Spleen (tissue), 11 donors: ENCODE results near the gene LST1. TPM values are rescaled to one million over a fixed set of nuclear protein-coding genes. Genes with fewer than 3 reads are reported as not detected.

Experiments used
- DNase-seq: peaks from one replicate; pipeline ENCODE4 v3.0.0-alpha.2; 2020
- H3K27ac ChIP-seq, 8 donors: fragments of 200-600 bp; sonication (generic) in 7 of 8; 1 replicate in 4 of 8; 2 replicates in 4 of 8; pipeline versions ENCODE4 v1.5.0 to v1.8.0; 2016 to 2021; ENCODE audit warnings: inconsistent platforms in 4 of 8, mild to moderate bottlenecking in 4 of 8, moderate library complexity in 1 of 8
- H3K27me3 ChIP-seq, 7 donors: fragments of 200-600 bp; sonication (generic) in 6 of 7; replicated peaks in 1 of 7; 1 replicate in 4 of 7; 2 replicates in 3 of 7; pipeline versions ENCODE4 v1.5.0 to v1.8.0; 2016 to 2021; ENCODE audit warnings: inconsistent platforms in 3 of 7, mild to moderate bottlenecking in 1 of 7
- H3K36me3 ChIP-seq, 6 donors: fragments of 200-600 bp; sonication (generic) in 5 of 6; 1 replicate in 4 of 6; 2 replicates in 2 of 6; pipeline versions ENCODE4 v1.5.0 to v1.8.0; 2016 to 2021; ENCODE audit warnings: inconsistent platforms in 2 of 6
- H3K4me1 ChIP-seq, 6 donors: fragments of 200-600 bp; sonication (generic) in 5 of 6; 1 replicate in 3 of 6; 2 replicates in 3 of 6; pipeline versions ENCODE4 v1.5.0 to v1.8.0; 2016 to 2021; ENCODE audit warnings: inconsistent platforms in 3 of 6
- H3K4me3 ChIP-seq, 8 donors: fragments of 200-600 bp; sonication (generic) in 7 of 8; 1 replicate in 4 of 8; 2 replicates in 4 of 8; pipeline versions ENCODE4 v1.5.0 to v1.8.0; 2016 to 2021; ENCODE audit warnings: inconsistent platforms in 4 of 8, mild to moderate bottlenecking in 4 of 8, moderate library complexity in 2 of 8
- H3K9me3 ChIP-seq, 8 donors: fragments of 200-600 bp; sonication (generic) in 7 of 8; 1 replicate in 4 of 8; 2 replicates in 4 of 8; pipeline versions ENCODE4 v1.5.0 to v1.8.0; 2016 to 2021; ENCODE audit warnings: inconsistent platforms in 4 of 8
- CTCF ChIP-seq, 11 experiments: fragments of 200-600 bp in 7 of 11; fragments of 450-650 bp in 4 of 11; sonication (generic) in 4 of 11; IDR thresholded peaks in 8 of 11; conservative IDR thresholded peaks in 3 of 11; 1 replicate in 7 of 11; 2 replicates in 4 of 11; pipeline versions ENCODE4 v1.4.0 to v1.8.0; 2016 to 2021; ENCODE audit warnings: antibody characterized with exemption in 11 of 11, inconsistent platforms in 4 of 11, mild to moderate bottlenecking in 1 of 11
- POLR2A ChIP-seq, 3 donors: fragments of 450-650 bp; IDR thresholded peaks; one replicate each; pipeline ENCODE4 v1.5.1; 2017; ENCODE audit warnings: antibody characterized with exemption in 3 of 3, mild to moderate bottlenecking in 1 of 3
- POLR2AphosphoS5 ChIP-seq, 3 donors: sonication (generic); formaldehyde crosslinking; IDR thresholded peaks; one replicate each; pipeline ENCODE4 v1.5.1; 2017; ENCODE audit warnings: antibody characterized with exemption in 3 of 3
- WGBS, 5 donors: extraction: QIAGEN DNeasy Blood & Tissue Kit in 3 of 5; methylation state at CpG; one replicate each; pipeline versions ENCODE4 v1.1.5 to v1.1.7; 2013 to 2018; 5-methylcytosine and 5-hydroxymethylcytosine counted together
- intact Hi-C: fragments of 100-400 bp; cut with DNase I; formaldehyde crosslinking; loops from one replicate; pipeline ENCODE4 v1.15.0; 2023; ENCODE audit warnings: low total_unique reads
- polyA plus RNA-seq, 3 donors: library from polyadenylated mRNA; stranded (reverse); fragments of 200-250 nt; gene quantifications; one replicate each; pipeline ENCODE4 v1.2.1, GENCODE V29; 2013
- total RNA-seq, 7 donors: library from RNA; depleted of rRNA in 3 of 7; stranded (reverse); fragments of >200 nt in 3 of 7; fragmentation: NEBNext Ultra II Directional in 4 of 7; extraction: Animal tissue kit (Norgen Biotek cat#: 25700) in 4 of 7; gene quantifications; one replicate each; pipeline versions ENCODE4 v1.1.0 to v1.2.1, GENCODE V29; 2016 to 2021
- donor health status: healthy with polysubstance abuse.
- donor health status: DM: no; HTN: no; CAD: no; lungs with moderate emphysema.
- donor health status: DM: no; HTN: no; CAD: no.
- donor health status: Bipolar disorder and iron deficiency.
- donor health status: healthy.
- donor health status: DM: no; HTN: no; CAD: no.
- donor health status: DM: yes; HTN: yes; CAD: no.

The LST1 gene
- total and polyA plus RNA-seq, 10 donors, result 128 to 268 (median 208) TPM

DNA sequence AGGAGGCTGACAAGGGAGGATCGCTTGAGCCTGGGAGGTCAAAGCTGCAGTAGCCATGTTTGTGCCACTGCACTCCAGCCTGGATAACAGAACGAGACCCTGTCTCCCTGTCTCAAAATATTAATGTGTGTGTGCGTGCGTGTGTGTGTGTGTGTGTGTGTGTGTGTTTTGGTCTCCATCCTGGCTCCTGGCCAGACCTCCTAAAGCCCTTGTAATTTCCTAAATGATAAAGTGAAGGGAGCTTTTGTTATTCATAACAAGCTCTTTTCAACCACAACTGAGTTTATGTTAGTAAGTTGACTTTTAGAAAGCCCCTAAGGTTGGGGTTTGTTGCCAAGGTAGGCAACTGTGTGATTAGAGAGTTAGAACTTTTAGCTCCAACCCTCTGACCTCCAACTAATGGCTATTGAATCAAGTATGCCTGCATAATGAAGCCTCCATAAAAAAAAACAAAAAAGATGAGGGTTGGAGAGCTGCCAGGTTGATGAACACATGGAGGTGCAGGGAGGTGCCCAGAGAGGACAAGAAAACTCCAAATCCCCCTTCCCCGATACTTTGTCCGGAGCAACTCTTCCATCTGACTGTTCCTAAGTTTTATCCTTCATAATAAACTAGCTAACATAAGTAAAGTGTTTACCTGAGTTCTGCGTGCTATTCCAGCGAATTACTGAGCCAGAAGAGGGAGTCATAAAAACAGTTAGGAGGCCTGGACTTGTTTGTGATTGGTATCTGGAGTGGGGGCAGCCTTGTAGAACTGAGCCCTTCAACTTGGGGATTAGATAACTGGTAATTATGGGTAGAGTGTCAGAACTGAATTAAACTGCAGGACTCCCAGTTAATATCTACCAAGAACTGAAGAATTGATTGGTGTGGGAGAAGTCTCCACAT lies 23.7 kb downstream of the LST1 start:
- Histone ChIP-seq H3K9me3 (no peaks in the 10 kb centered on the region), H3K36me3 (no peaks in the 10 kb centered on the region), H3K4me3 (no peak overlapping the region), H3K27ac (no peak overlapping the region), H3K4me1 (peaks cover 0 to 14% (median 11%) of the 10 kb centered on the region in 6 donors), H3K27me3 (no peaks in the 10 kb centered on the region)
- WGBS, 5 donors, result 76 to 81% (median 77%) methylated on average over 8 of the region's 8 CpGs
- TF ChIP-seq CTCF (IDR thresholded peaks at IDR 0.05 in 8 of 11, conservative IDR thresholded peaks at IDR 0.05 in 3 of 11) (no peak), POLR2A (IDR thresholded peaks at IDR 0.05) (no peak), POLR2AphosphoS5 (IDR thresholded peaks at IDR 0.05) (no peak)
- intact Hi-C loops, result no loop called here
- no peak for DNase-seq

DNA sequence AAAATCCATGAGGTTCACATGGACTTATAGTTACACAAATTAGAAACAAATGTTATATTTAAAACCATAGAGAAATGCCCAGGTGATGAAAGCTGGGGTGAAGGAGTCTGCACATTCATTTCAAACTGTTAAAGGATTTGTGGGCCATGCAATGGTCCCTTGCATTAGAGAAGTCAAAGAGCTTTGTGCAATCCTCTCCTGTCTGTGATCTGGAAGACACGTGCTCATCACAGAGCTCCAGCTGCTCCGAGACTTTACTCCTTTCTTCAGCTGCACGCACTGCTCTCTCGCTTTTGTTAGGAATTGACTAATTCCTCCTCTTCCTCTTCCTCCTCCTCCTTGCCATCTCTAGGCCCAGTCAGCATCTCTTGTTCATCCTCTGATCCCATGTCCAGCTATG lies 24.9 kb downstream of the LST1 start:
- intact Hi-C loops, result no loop called here
- Histone ChIP-seq H3K27ac (no peak overlapping the region), H3K9me3 (no peaks in the 10 kb centered on the region), H3K36me3 (no peaks in the 10 kb centered on the region), H3K4me3 (no peak overlapping the region), H3K27me3 (no peaks in the 10 kb centered on the region), H3K4me1 (peaks cover 0 to 26% (median 23%) of the 10 kb centered on the region in 6 donors)
- 56 to 82% (median 64%) methylated on average over 4 of the region's 4 CpGs for WGBS, 5 donors
- TF ChIP-seq POLR2AphosphoS5 (IDR thresholded peaks at IDR 0.05) (no peak), CTCF (IDR thresholded peaks at IDR 0.05 in 8 of 11, conservative IDR thresholded peaks at IDR 0.05 in 3 of 11) (no peak), POLR2A (IDR thresholded peaks at IDR 0.05) (no peak)
- DNase-seq, result no peak

GRCh38 chr6:31614075-31614619 lies 28.1 kb downstream of the LST1 start:
- no peak for DNase-seq

More at GRCh38 chr6:31614075-31614619, 28.1 kb downstream of the LST1 start:
- H3K9me3 ChIP-seq, result no peaks in the 10 kb centered on the region
- H3K4me1 ChIP-seq, result peaks cover 0 to 48% (median 29%) of the 10 kb centered on the region in 6 donors
- TF ChIP-seq CTCF (IDR thresholded peaks at IDR 0.05 in 8 of 11, conservative IDR thresholded peaks at IDR 0.05 in 3 of 11), result no peak
- no peak for TF ChIP-seq POLR2A (IDR thresholded peaks at IDR 0.05)
- TF ChIP-seq POLR2AphosphoS5 (IDR thresholded peaks at IDR 0.05), result no peak
- no peaks in the 10 kb centered on the region for H3K27me3 ChIP-seq
- peak overlapping the region in 7 of 8 donors; percentile 47 to 89 (median 80) for H3K27ac ChIP-seq
- intact Hi-C loops, result no loop called here
- WGBS, 5 donors, result 50 to 74% (median 52%) methylated on average over 8 of the region's 8 CpGs
- no peaks in the 10 kb centered on the region for H3K36me3 ChIP-seq
- H3K4me3 ChIP-seq, result peak overlapping the region in 3 of 8 donors; percentile 42 to 67 (median 42)
